Activated CD8-positive, alpha-beta T cell treated with anti-CD3 and anti-CD28 coated beads, Interleukin-2, amount 10 ng/mL, durations not matched to agents 7 days and 5 days (primary cell): ENCODE results near the gene EFNA1. TPM values are rescaled to one million over a fixed set of nuclear protein-coding genes. Genes with fewer than 3 reads are reported as not detected.

Source experiments
- total RNA-seq, 2 experiments: library from RNA; stranded (reverse); gene quantifications; one replicate each; pipeline ENCODE4 v1.2.3, GENCODE V29; 2021

EFNA1 gene
- total RNA-seq, 2 experiments from 2014 or later, result not detected

Other genes with a start within 250 kb of the EFNA1 start
- 10 to 100 TPM; 40.9 to 43.8 TPM for gene PMVK, start 191.2 kb upstream of the EFNA1 start, total RNA-seq
- 10 to 100 TPM; 44.5 to 48.2 TPM for gene PBXIP1, start 171.8 kb upstream of the EFNA1 start, total RNA-seq
- gene PYGO2, start 166.1 kb upstream of the EFNA1 start, total RNA-seq, result 10 to 100 TPM; 40.2 to 43.9 TPM
- gene SHC1, start 157.1 kb upstream of the EFNA1 start, total RNA-seq, result 10 to 100 TPM; 69.6 to 72.4 TPM
- 100 to 1,000 TPM; 151 to 153 TPM for gene CKS1B, start 153.2 kb upstream of the EFNA1 start, total RNA-seq
- gene FLAD1, start 144.5 kb upstream of the EFNA1 start, total RNA-seq, result 10 to 100 TPM; 39.8 to 45.2 TPM
- gene LENEP, start 134.3 kb upstream of the EFNA1 start, total RNA-seq, result 1 to 10 TPM in 1 of 2 experiments, under 1 TPM in 1; 0.91 to 1.1 TPM
- gene ZBTB7B, start 125.1 kb upstream of the EFNA1 start, total RNA-seq, result 10 to 100 TPM; 35.5 to 42.5 TPM
- under 1 TPM; 0.24 to 0.37 TPM for gene DCST2, start 94.1 kb upstream of the EFNA1 start, total RNA-seq
- gene DCST1, start 94.1 kb upstream of the EFNA1 start, total RNA-seq, result not detected
- gene ADAM15, start 76.6 kb upstream of the EFNA1 start, total RNA-seq, result 10 to 100 TPM; 29.7 to 29.8 TPM
- gene EFNA4, start 64.1 kb upstream of the EFNA1 start, total RNA-seq, result 1 to 10 TPM; 7.8 to 9.7 TPM
- gene EFNA3, start 49.0 kb upstream of the EFNA1 start, total RNA-seq, result 1 to 10 TPM; 3.8 to 5.5 TPM
- 10 to 100 TPM; 37.5 to 38.9 TPM for gene SLC50A1, start 8.0 kb downstream of the EFNA1 start, total RNA-seq
- gene DPM3, start 12.7 kb downstream of the EFNA1 start, total RNA-seq, result 10 to 100 TPM; 53.2 to 57.7 TPM
- 100 to 1,000 TPM; 170 to 190 TPM for gene KRTCAP2, start 45.4 kb downstream of the EFNA1 start, total RNA-seq
- 10 to 100 TPM; 14.6 TPM for gene TRIM46, start 46.0 kb downstream of the EFNA1 start, total RNA-seq
- 10 to 100 TPM; 13.4 to 15.0 TPM for gene THBS3, start 80.0 kb downstream of the EFNA1 start, total RNA-seq
- gene MTX1, start 80.8 kb downstream of the EFNA1 start, total RNA-seq, result 10 to 100 TPM; 43.0 to 46.3 TPM
- 10 to 100 TPM; 29.3 to 29.7 TPM for gene ENTREP3, start 127.6 kb downstream of the EFNA1 start, total RNA-seq
- 10 to 100 TPM; 77.9 to 84.2 TPM for gene SCAMP3, start 134.5 kb downstream of the EFNA1 start, total RNA-seq
- gene CLK2, start 145.6 kb downstream of the EFNA1 start, total RNA-seq, result 100 to 1,000 TPM; 101 to 104 TPM
- 1 to 10 TPM; 4.9 to 5.1 TPM for gene HCN3, start 149.6 kb downstream of the EFNA1 start, total RNA-seq
- gene PKLR, start 173.6 kb downstream of the EFNA1 start, total RNA-seq, result not detected
- gene FDPS, start 181.0 kb downstream of the EFNA1 start, total RNA-seq, result 100 to 1,000 TPM; 270 to 271 TPM
- 10 to 100 TPM; 33.7 to 35.1 TPM for gene RUSC1, start 193.0 kb downstream of the EFNA1 start, total RNA-seq